ENCODE results near the gene PLXNA2.

DNA sequence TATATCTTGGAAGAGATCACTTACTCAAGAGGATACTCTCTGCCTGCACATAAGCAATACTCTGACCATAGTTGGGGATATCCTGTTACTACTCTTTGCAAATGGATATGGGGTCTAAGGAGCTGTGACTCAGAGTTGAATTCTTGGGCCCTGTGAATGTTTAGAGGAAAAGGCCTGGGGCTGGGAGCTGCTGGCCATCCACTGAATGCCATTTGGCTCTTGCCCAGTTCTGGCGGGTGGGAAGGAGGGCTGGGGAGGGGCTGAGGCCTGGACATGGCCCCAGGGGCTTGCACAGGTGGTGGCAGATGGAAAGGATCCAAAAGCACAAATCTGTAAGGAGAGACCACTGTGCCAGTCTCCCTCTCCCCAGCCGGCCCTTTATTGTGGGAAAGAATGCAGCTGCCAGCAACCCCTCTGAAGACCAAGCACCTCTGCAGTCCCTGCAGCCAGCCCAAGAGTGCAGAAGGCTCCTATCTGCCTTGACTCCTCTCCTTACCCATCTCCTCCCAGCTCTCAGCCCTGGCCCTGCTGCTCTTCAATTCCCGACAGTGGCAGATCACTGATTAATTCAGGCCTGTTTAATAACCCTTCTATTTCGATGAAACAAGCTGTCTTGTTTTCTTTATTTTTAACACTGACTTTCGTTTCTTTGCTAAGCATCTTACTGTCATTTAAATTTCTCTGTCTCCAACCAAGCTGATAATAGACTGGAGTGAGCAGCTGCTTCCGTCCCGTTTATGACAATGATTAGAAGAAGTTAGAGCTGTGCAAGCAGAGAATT is 12.1 kb downstream of the PLXNA2 start:
- no peak for TF ChIP-seq EZH2 (IDR thresholded peaks at IDR 0.05; ENCODE audit: insufficient read depth, poor library complexity, severe bottlenecking)
- no peak for TF ChIP-seq EZH2phosphoT487 (IDR thresholded peaks at IDR 0.05; ENCODE audit: insufficient read depth, low read depth)
